HepG2 (cell line): ENCODE data around the gene CASZ1. TPM values are rescaled to one million over a fixed set of nuclear protein-coding genes. Genes with fewer than 3 reads are reported as not detected.

ENCODE experiments used
- ATAC-seq: fragments of 200-7000 bp; cut with Tn5 transposase; 3 replicates; pipeline ENCODE4 v1.9.1; 2020; ENCODE audit warnings: mild to moderate bottlenecking, moderate library complexity
- BruUV-seq: library from RNA; stranded (reverse); fragments of 400-500 nt; replicated peaks from 2 replicates; lab custom pipeline; 2021; lab: Mats Ljungman, UMichigan
- CTCF ChIA-PET: fragments of 300-600 bp; formaldehyde crosslinking; extraction: SDS; loops from one replicate; lab custom pipeline; 2021; ENCODE audit warnings: low total read pairs, inconsistent platforms, low intra/inter-chr PET ratio; lab: Yijun Ruan, JAX
- POLR2A ChIA-PET: fragments of 350-600 bp; sonication (Branson Sonifier 250); formaldehyde crosslinking; loops from one replicate; lab custom pipeline; 2020; ENCODE audit warnings: antibody characterized with exemption, inconsistent platforms; lab: Yijun Ruan, JAX
- DNase-seq: peaks from one replicate; pipeline ENCODE4 v3.0.0-alpha.2; 2015; ENCODE audit warnings: low spot score
- FAIRE-seq: peaks from 3 replicates; lab custom pipeline; 2011; peaks lifted over from hg19 to GRCh38; lab: Jason Lieb, UNC
- H2AFZ ChIP-seq: one replicate; pipeline ENCODE4 v1.6.1; 2011; ENCODE audit warnings: low read length, inconsistent platforms
- H3K27ac ChIP-seq: fragments of 300-600 bp; 3 replicates; pipeline ENCODE4 v1.8.0; 2011; ENCODE audit warnings: mixed run types, mild to moderate bottlenecking, mixed read lengths, low read length, inconsistent platforms; ENCODE audit not compliant: insufficient read depth; ENCODE audit errors: extremely low read length
- H3K27me3 ChIP-seq, 2 experiments: fragments of 200-600 bp in 1 of 2; 2 replicates in 1 of 2; 3 replicates in 1 of 2; pipeline versions ENCODE4 v1.6.0 to v1.8.0; 2011; ENCODE audit warnings: low read length in 2 of 2, mild to moderate bottlenecking in 2 of 2, moderate library complexity in 2 of 2, inconsistent platforms in 1 of 2; ENCODE audit not compliant: insufficient read depth in 2 of 2, control insufficient read depth in 1 of 2
- H3K36me3 ChIP-seq, 2 experiments: fragments of 200-600 bp in 1 of 2; replicated peaks in 1 of 2; 2 replicates in 1 of 2; 3 replicates in 1 of 2; pipeline versions ENCODE4 v1.5.1 to v1.8.0; 2011; ENCODE audit warnings: low read length in 2 of 2, inconsistent platforms in 1 of 2; ENCODE audit not compliant: insufficient read depth in 2 of 2, control insufficient read depth in 1 of 2
- H3K4me1 ChIP-seq: 2 replicates; pipeline ENCODE4 v1.5.1; 2012; ENCODE audit warnings: low read length, inconsistent platforms; ENCODE audit not compliant: insufficient read depth
- H3K4me2 ChIP-seq: 2 replicates; pipeline ENCODE4 v1.6.0; 2011; ENCODE audit warnings: low read depth, low read length, inconsistent platforms
- H3K4me3 ChIP-seq, 3 experiments: fragments of 200-600 bp in 1 of 3; sonication (generic), shearing (Covaris generic) in 1 of 3; replicated peaks in 1 of 3; 2 replicates each; pipeline ENCODE4 v1.5.1; 2011 to 2016; ENCODE audit warnings: low read length in 3 of 3, inconsistent platforms in 2 of 3, low read depth in 2 of 3, mild to moderate bottlenecking in 2 of 3, control low read depth in 1 of 3, mixed read lengths in 1 of 3; ENCODE audit not compliant: insufficient read depth in 1 of 3
- H3K79me2 ChIP-seq: one replicate; pipeline ENCODE4 v1.6.1; 2011; ENCODE audit warnings: low read length, inconsistent platforms; ENCODE audit not compliant: insufficient read depth
- H3K9ac ChIP-seq: 2 replicates; pipeline ENCODE4 v1.6.0; 2011; ENCODE audit warnings: mild to moderate bottlenecking, low read depth, low read length, inconsistent platforms; ENCODE audit not compliant: insufficient read depth
- H3K9me3 ChIP-seq: 2 replicates; pipeline ENCODE4 v1.5.1; 2012; ENCODE audit warnings: mild to moderate bottlenecking, low read length
- H4K20me1 ChIP-seq: 2 replicates; pipeline ENCODE4 v1.6.0; 2011; ENCODE audit warnings: inconsistent platforms, mild to moderate bottlenecking, low read length, moderate library complexity; ENCODE audit not compliant: insufficient read depth
- ATF7-NPFF ChIP-seq: sonication (generic); formaldehyde crosslinking; IDR thresholded peaks from 2 replicates; pipeline ENCODE4 v1.8.1; 2023; ENCODE audit warnings: mild to moderate bottlenecking, low read depth, missing genetic modification reagents, moderate library complexity
- FIP1L1 ChIP-seq: fragments of 200-400 bp; formaldehyde crosslinking; IDR thresholded peaks from 2 replicates; pipeline ENCODE4 v1.6.1; 2018; ENCODE audit warnings: low read depth, mild to moderate bottlenecking, low read length, moderate library complexity, borderline replicate concordance; ENCODE audit not compliant: insufficient read depth
- FOXC1 ChIP-seq: sonication (generic); formaldehyde crosslinking; IDR thresholded peaks from 2 replicates; pipeline ENCODE4 v1.8.0; 2022; ENCODE audit warnings: mild to moderate bottlenecking, missing genetic modification reagents, borderline replicate concordance
- HHEX ChIP-seq: IDR thresholded peaks from 2 replicates; pipeline ENCODE4 v1.6.1; 2016; ENCODE audit warnings: control low read depth
- NONO ChIP-seq, 2 experiments: fragments of 450-650 bp in 1 of 2; sonication (generic) in 1 of 2; formaldehyde crosslinking in 1 of 2; IDR thresholded peaks in 1 of 2; conservative IDR thresholded peaks in 1 of 2; 2 replicates each; pipeline versions ENCODE4 v1.6.1 to v1.8.0; 2017 to 2022; ENCODE audit warnings: mild to moderate bottlenecking in 1 of 2, missing genetic modification reagents in 1 of 2, moderate library complexity in 1 of 2
- PCBP1 ChIP-seq: fragments of 200-400 bp; formaldehyde crosslinking; IDR thresholded peaks from 2 replicates; pipeline ENCODE4 v1.6.1; 2017; ENCODE audit warnings: mild to moderate bottlenecking, low read depth, low read length, borderline replicate concordance
- PRMT3 ChIP-seq: sonication (generic); formaldehyde crosslinking; IDR thresholded peaks from 2 replicates; pipeline ENCODE4 v1.8.1; 2022; ENCODE audit warnings: low read depth, mild to moderate bottlenecking, moderate library complexity, missing genetic modification reagents, borderline replicate concordance
- PTBP1 ChIP-seq: fragments of 200-400 bp; formaldehyde crosslinking; IDR thresholded peaks from 2 replicates; pipeline ENCODE4 v1.6.1; 2018; ENCODE audit warnings: low read length, low read depth; ENCODE audit not compliant: poor library complexity, severe bottlenecking
- ZNF101 ChIP-seq: sonication (generic); formaldehyde crosslinking; IDR thresholded peaks from 2 replicates; pipeline ENCODE4 v1.4.0; 2020; ENCODE audit warnings: mild to moderate bottlenecking, low read depth, missing genetic modification reagents, borderline replicate concordance
- ZNF350 ChIP-seq: sonication (generic); formaldehyde crosslinking; IDR thresholded peaks from 2 replicates; pipeline ENCODE4 v1.4.0; 2020; ENCODE audit warnings: mild to moderate bottlenecking, low read depth, missing genetic modification reagents, borderline replicate concordance
- ZNF432 ChIP-seq: sonication (generic); formaldehyde crosslinking; IDR thresholded peaks from 2 replicates; pipeline ENCODE4 v1.5.0; 2020; ENCODE audit warnings: missing genetic modification reagents, mild to moderate bottlenecking, borderline replicate concordance
- ZNF44 ChIP-seq: sonication (generic); formaldehyde crosslinking; IDR thresholded peaks from 2 replicates; pipeline ENCODE4 v1.5.1; 2020; ENCODE audit warnings: mild to moderate bottlenecking, missing genetic modification reagents
- ZNF558 ChIP-seq: sonication (generic); formaldehyde crosslinking; IDR thresholded peaks from 2 replicates; pipeline ENCODE4 v1.9.0; 2022; ENCODE audit warnings: mild to moderate bottlenecking, missing genetic modification reagents, borderline replicate concordance
- WGBS: methylation state at CpG from one replicate; pipeline ENCODE4 v1.1.6; 2017; ENCODE audit warnings: low lambda C conversion rate; 5-methylcytosine and 5-hydroxymethylcytosine counted together
- in situ Hi-C: cut with HindIII; loops from 2 replicates; pipeline ENCODE4 v1.10.0; 2017; ENCODE audit warnings: low pct_unique_long_range_greater_than_20kb; ENCODE audit not compliant: extremely low pct_ligation_motif_present
- intact Hi-C: fragments of 100-400 bp; cut with micrococcal nuclease; formaldehyde crosslinking; loops from one replicate; pipeline ENCODE4 v1.10.0; 2022; ENCODE audit not compliant: unreplicated experiment
- polyA plus RNA-seq, 8 experiments: library from polyadenylated mRNA; depleted of rRNA in 3 of 8; stranded (reverse) in 7 of 8; unstranded in 1 of 8; fragments of >200 nt; fragmentation: Illumina TruSeq in 4 of 8; extraction: Trizol in 4 of 8; gene quantifications; 2 replicates each; pipeline versions ENCODE4 v1.2.1 to v1.2.3, GENCODE V29; 2011 to 2016; ENCODE audit warnings: low read depth in 4 of 8, missing spikeins in 1 of 8, mixed read lengths in 1 of 8; ENCODE audit not compliant: insufficient read depth in 1 of 8
- total RNA-seq, 5 experiments: library from RNA; depleted of rRNA; stranded (reverse); fragments of >200 nt; fragmentation: Illumina TruSeq; extraction: Trizol; gene quantifications; 2 replicates each; pipeline ENCODE4 v1.2.3, GENCODE V29; 2016; ENCODE audit warnings: low read depth in 1 of 5
- TF ChIP-seq, protein P1 (sequence below): sonication (generic); formaldehyde crosslinking; IDR thresholded peaks from 2 replicates; pipeline ENCODE4 v1.8.1; 2023; ENCODE audit warnings: mild to moderate bottlenecking, missing genetic modification reagents

CASZ1 gene
- total and polyA plus RNA-seq, 2 of the 13 experiments (the other 11 are each of a cell fraction or from before 2014, with no cell fraction given) = 1.9 to 3.7 TPM

DNA sequence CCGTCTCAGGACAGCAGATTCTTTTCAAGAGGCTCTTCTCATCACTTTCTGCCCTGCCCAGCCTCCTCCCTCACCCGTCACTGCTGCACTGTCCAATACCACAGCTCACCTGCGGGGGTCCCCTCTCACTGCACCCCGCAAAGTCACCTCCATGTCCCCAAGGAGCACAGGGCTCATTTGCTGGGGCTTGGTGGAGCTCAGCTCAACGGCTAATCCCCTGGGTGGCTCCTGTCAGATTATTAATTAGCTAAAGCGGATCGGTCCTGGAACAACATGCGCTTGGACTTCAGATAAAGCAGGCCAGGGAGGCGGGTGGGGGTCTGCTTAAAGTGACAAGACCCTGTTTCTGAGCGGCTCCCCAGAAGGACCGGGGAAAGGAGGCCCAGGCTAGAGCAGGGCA, 43.1 kb downstream of the CASZ1 start:
- H3K27ac ChIP-seq = no peak overlapping the region
- ChIA-PET POLR2A (no interaction called here), CTCF (no interaction called here)
- no TSS peak for BruUV-seq
- no peak overlapping the region for H2AFZ ChIP-seq
- no peaks in the 10 kb centered on the region for H3K79me2 ChIP-seq
- no peak overlapping the region for H3K9ac ChIP-seq
- H3K36me3 ChIP-seq = no peaks in the 10 kb centered on the region
- in situ Hi-C loops = no loop called here
- no peak overlapping the region for H3K4me2 ChIP-seq
- 20% methylated on average over 9 of the region's 11 CpGs for WGBS
- H3K4me1 ChIP-seq = no peaks in the 10 kb centered on the region
- H3K27me3 ChIP-seq = peaks cover 7 to 33% of the 10 kb centered on the region in 2 experiments
- no peaks in the 10 kb centered on the region for H3K9me3 ChIP-seq
- FAIRE-seq (no peak), DNase-seq (no peak), ATAC-seq (no peak)
- H3K4me3 ChIP-seq = no peak overlapping the region
- no peaks in the 10 kb centered on the region for H4K20me1 ChIP-seq
- TF ChIP-seq, protein P1, sequence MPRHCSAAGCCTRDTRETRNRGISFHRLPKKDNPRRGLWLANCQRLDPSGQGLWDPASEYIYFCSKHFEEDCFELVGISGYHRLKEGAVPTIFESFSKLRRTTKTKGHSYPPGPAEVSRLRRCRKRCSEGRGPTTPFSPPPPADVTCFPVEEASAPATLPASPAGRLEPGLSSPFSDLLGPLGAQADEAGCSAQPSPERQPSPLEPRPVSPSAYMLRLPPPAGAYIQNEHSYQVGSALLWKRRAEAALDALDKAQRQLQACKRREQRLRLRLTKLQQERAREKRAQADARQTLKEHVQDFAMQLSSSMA (CRISPR knock-in tag) = no peak
- TF ChIP-seq PRMT3 (CRISPR knock-in tag) (no peak), ZNF44 (no peak), HHEX (CRISPR knock-in tag) (no peak), FIP1L1 (no peak)
- intact Hi-C loops = no loop called here

DNA sequence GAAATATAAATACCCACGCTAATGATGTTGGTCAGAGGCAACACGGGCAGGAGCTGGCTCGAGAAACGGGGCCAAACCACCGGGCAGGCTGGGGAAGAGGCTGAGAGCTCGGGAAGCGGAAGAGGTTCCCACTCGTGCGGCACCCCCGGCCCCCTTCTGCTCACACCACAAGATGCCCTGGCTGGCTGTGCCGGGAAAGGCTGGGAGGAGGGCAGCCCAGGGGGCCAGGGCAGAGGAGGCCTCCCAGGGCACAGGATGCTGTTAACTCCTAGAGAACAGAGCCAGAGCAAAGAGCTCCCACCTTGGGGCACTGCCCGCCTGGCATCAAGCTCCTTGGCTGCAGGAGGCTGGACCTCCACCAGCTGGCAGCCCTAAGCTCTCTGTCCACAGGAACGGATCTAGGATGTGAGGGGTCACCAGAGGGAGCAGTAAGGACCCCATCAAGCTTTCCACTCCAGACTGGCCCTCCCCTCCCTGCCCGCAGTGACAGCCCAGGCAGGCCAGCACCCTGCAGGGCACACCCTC, 44.8 kb downstream of the CASZ1 start:
- Histone ChIP-seq H3K36me3 (no peaks in the 10 kb centered on the region), H3K27me3 (peaks cover 7 to 27% of the 10 kb centered on the region in 2 experiments), H3K9ac (no peak overlapping the region), H3K79me2 (no peaks in the 10 kb centered on the region), H4K20me1 (no peaks in the 10 kb centered on the region), H2AFZ (no peak overlapping the region), H3K4me3 (no peak overlapping the region), H3K27ac (no peak overlapping the region), H3K4me2 (no peak overlapping the region), H3K9me3 (no peaks in the 10 kb centered on the region), H3K4me1 (no peaks in the 10 kb centered on the region)
- POLR2A ChIA-PET = no interaction called here
- 17% methylated on average over 5 of the region's 14 CpGs for whole genome bisulfite sequencing
- ATAC-seq (no peak), DNase-seq (no peak), FAIRE-seq (no peak)
- CTCF ChIA-PET = no interaction called here
- BruUV-seq = no TSS peak
- in situ Hi-C loops = no loop called here
- intact Hi-C loops = no loop called here
- TF ChIP-seq PCBP1 (no peak), ATF7-NPFF (CRISPR knock-in tag) (no peak), PTBP1 (no peak), ZNF101 (no peak), ZNF432 (CRISPR knock-in tag) (no peak), ZNF558 (CRISPR knock-in tag) (no peak), FOXC1 (CRISPR knock-in tag) (no peak), NONO (IDR thresholded peaks at IDR 0.05) (no peak), NONO (CRISPR knock-in tag; conservative IDR thresholded peaks at IDR 0.05) (no peak), ZNF350 (CRISPR knock-in tag) (no peak)
